ENCODE results near the gene PDE4DIP.
"Not testable (repeated sequence)": the region's sequence is repeated elsewhere in the genome, so short reads cannot be mapped to it uniquely, and the experiment has no call there.

GRCh38 chr1:148901953-148902341 lies 57.7 kb downstream of the PDE4DIP start:
- not testable (repeated sequence) for TF ChIP-seq CTCF, POLR2A, POLR2AphosphoS5 (IDR thresholded peaks at IDR 0.05)
